NB4 (cell line): ENCODE data around the gene SWI5.

Experiments
- POLR2A ChIP-seq: IDR thresholded peaks from 2 replicates; pipeline ENCODE4 v1.6.1; 2011; ENCODE audit warnings: mild to moderate bottlenecking; ENCODE audit not compliant: insufficient read length; ENCODE audit errors: extremely low read depth
- TF ChIP-seq, protein P1 (sequence below): IDR thresholded peaks from one replicate; pipeline ENCODE4 v1.5.1; 2012; ENCODE audit warnings: low read depth, low read length

- TF ChIP-seq, protein P1, sequence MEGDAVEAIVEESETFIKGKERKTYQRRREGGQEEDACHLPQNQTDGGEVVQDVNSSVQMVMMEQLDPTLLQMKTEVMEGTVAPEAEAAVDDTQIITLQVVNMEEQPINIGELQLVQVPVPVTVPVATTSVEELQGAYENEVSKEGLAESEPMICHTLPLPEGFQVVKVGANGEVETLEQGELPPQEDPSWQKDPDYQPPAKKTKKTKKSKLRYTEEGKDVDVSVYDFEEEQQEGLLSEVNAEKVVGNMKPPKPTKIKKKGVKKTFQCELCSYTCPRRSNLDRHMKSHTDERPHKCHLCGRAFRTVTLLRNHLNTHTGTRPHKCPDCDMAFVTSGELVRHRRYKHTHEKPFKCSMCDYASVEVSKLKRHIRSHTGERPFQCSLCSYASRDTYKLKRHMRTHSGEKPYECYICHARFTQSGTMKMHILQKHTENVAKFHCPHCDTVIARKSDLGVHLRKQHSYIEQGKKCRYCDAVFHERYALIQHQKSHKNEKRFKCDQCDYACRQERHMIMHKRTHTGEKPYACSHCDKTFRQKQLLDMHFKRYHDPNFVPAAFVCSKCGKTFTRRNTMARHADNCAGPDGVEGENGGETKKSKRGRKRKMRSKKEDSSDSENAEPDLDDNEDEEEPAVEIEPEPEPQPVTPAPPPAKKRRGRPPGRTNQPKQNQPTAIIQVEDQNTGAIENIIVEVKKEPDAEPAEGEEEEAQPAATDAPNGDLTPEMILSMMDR: no peak
- TF ChIP-seq POLR2A: no peak
Measured at GRCh38 chr9:128280084-128280622, 4.1 kb downstream of the SWI5 start.
